PC-3 (cell line): ENCODE measurements around the gene HAPLN3.

Experiments
- EZH2 ChIP-seq: fragments of 300-600 bp; sonication (generic); IDR thresholded peaks from one replicate; pipeline ENCODE4 v1.6.1; 2017; ENCODE audit warnings: antibody characterized with exemption, mild to moderate bottlenecking, low read length; ENCODE audit not compliant: unreplicated experiment
- TF ChIP-seq, protein P1 (sequence below): fragments of 300-600 bp; sonication (generic); conservative IDR thresholded peaks from 2 replicates; pipeline ENCODE4 v1.5.1; 2017; ENCODE audit warnings: antibody characterized with exemption, low read depth, mild to moderate bottlenecking, low read length

DNA sequence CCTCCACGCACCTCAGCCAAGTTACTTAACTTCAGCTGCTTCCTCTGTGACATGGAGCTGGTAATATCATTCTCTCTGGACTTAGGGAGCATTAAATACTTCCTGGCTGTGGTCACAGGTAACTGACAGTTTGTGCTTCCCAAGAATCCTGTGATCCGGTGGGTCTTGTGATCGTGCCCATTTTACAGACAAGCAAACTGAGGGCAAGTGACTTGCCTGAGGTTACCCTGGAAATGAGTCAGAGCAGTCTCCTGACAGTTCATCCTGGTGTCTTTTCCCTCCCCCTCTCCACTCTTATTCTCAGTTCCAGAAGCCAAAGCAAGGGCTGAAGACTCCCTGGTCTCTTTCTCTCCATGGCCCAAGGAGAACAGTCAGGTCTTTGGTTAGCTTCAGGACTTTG lies 56.2 kb downstream of the HAPLN3 start:
- TF ChIP-seq, protein P1, sequence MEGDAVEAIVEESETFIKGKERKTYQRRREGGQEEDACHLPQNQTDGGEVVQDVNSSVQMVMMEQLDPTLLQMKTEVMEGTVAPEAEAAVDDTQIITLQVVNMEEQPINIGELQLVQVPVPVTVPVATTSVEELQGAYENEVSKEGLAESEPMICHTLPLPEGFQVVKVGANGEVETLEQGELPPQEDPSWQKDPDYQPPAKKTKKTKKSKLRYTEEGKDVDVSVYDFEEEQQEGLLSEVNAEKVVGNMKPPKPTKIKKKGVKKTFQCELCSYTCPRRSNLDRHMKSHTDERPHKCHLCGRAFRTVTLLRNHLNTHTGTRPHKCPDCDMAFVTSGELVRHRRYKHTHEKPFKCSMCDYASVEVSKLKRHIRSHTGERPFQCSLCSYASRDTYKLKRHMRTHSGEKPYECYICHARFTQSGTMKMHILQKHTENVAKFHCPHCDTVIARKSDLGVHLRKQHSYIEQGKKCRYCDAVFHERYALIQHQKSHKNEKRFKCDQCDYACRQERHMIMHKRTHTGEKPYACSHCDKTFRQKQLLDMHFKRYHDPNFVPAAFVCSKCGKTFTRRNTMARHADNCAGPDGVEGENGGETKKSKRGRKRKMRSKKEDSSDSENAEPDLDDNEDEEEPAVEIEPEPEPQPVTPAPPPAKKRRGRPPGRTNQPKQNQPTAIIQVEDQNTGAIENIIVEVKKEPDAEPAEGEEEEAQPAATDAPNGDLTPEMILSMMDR, result no peak
- TF ChIP-seq EZH2, result no peak
